H1 (cell line): ENCODE measurements around the gene LCE3E. TPM values are rescaled to one million over a fixed set of nuclear protein-coding genes. Genes with fewer than 3 reads are reported as not detected.

Source experiments
- NANOG ChIP-seq: IDR thresholded peaks from 2 replicates; pipeline ENCODE4 v1.6.1; 2011; ENCODE audit warnings: low read length, low read depth, mild to moderate bottlenecking, inconsistent platforms; ENCODE audit not compliant: insufficient read depth, poor library complexity, severe bottlenecking
- polyA plus RNA-seq, 7 experiments: library from polyadenylated mRNA; depleted of rRNA in 3 of 7; stranded (reverse) in 5 of 7; unstranded in 2 of 7; fragments of >200 nt in 5 of 7; fragments of 200-250 nt in 2 of 7; gene quantifications; 1 replicate in 5 of 7; 2 replicates in 1 of 7; 4 replicates in 1 of 7; pipeline versions ENCODE4 v1.2.1 to v1.2.3, GENCODE V29; 2011 to 2013; ENCODE audit warnings: missing spikeins in 2 of 7, mixed read lengths in 2 of 7
- small RNA-seq: library from polyadenylated mRNA; stranded (forward); fragments of <200 nt; extraction: miRNeasy Mini kit (QIAGEN cat#:217004); gene quantifications from one replicate; pipeline ENCODE3, GENCODE V24; 2013; ENCODE audit not compliant: insufficient read depth
- total RNA-seq: library from RNA; stranded (reverse); fragmentation: NEBNext Ultra II Directional; extraction: Animal tissue kit (Norgen Biotek cat#: 25700); gene quantifications from 2 replicates; pipeline ENCODE4 v1.2.1, GENCODE V29; 2021
- TF ChIP-seq, protein P1 (sequence below): IDR thresholded peaks from 2 replicates; pipeline ENCODE4 v1.6.1; 2011; ENCODE audit warnings: low read depth, mild to moderate bottlenecking, low read length; ENCODE audit not compliant: insufficient read depth

Gene LCE3E
- total and polyA plus RNA-seq, 2 of the 8 experiments (the other 6 are each of a cell fraction or from before 2014, with no cell fraction given): not detected

DNA sequence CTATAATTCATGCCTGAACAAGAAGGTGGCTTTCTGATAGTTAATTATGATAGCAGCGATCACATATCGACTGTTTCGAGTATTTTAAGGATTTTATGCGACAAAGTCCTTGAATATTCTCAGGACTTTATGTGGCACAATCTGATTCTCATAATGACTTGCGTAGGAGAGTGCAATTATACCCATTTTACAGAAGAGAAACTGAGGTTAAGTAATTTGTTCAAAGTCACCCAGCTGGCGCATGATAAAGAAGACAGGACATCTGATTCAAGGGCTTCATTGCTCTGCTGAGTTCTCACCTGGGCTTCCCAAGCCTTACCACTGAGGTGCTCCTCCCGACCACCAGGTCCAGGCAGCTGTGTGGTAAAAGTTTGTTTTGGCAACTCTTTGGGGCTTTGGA is 50.5 kb downstream of the LCE3E start (continued):
- TF ChIP-seq, protein P1, sequence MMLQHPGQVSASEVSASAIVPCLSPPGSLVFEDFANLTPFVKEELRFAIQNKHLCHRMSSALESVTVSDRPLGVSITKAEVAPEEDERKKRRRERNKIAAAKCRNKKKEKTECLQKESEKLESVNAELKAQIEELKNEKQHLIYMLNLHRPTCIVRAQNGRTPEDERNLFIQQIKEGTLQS: no peak
- no peak for TF ChIP-seq NANOG

Small RNA genes within 50 kb of the gene (small RNA-seq; reads per million reads assigned to genes)
- not detected for gene LCE3B

Other genes starting within 250 kb of the LCE3E start
- not detected in 2 replicates for gene FLG, start 241.5 kb downstream of the LCE3E start, total RNA-seq
- gene FLG, start 241.5 kb downstream of the LCE3E start, polyA plus RNA-seq (2011; rRNA removed): not detected in 2 replicates
- not detected in 2 replicates for gene FLG2, start 206.8 kb downstream of the LCE3E start, total RNA-seq
- gene FLG2, start 206.8 kb downstream of the LCE3E start, polyA plus RNA-seq (2011; rRNA removed): not detected in 2 replicates
- gene CRNN, start 152.5 kb downstream of the LCE3E start, total RNA-seq: not detected in 2 replicates
- gene CRNN, start 152.5 kb downstream of the LCE3E start, polyA plus RNA-seq (2011; rRNA removed): not detected in 2 replicates
- not detected in 2 replicates for gene LCE5A, start 56.0 kb downstream of the LCE3E start, total RNA-seq
- not detected in 2 replicates for gene LCE5A, start 56.0 kb downstream of the LCE3E start, polyA plus RNA-seq (2011; rRNA removed)
- not detected in 2 replicates for gene CRCT1, start 52.3 kb downstream of the LCE3E start, total RNA-seq
- not detected in 2 replicates for gene CRCT1, start 52.3 kb downstream of the LCE3E start, polyA plus RNA-seq (2011; rRNA removed)
- not detected in 2 replicates for gene LCE3D, start 13.7 kb upstream of the LCE3E start, total RNA-seq
- gene LCE3D, start 13.7 kb upstream of the LCE3E start, polyA plus RNA-seq (2011; rRNA removed): not detected in 2 replicates
- gene LCE3C, start 33.5 kb upstream of the LCE3E start, total RNA-seq: not detected in 2 replicates
- not detected in 2 replicates for gene LCE3C, start 33.5 kb upstream of the LCE3E start, polyA plus RNA-seq (2011; rRNA removed)
- not detected in 2 replicates for gene LCE3B, start 47.0 kb upstream of the LCE3E start, total RNA-seq
- gene LCE3B, start 47.0 kb upstream of the LCE3E start, polyA plus RNA-seq (2011; rRNA removed): not detected in 2 replicates
- not detected in 2 replicates for gene LCE3A, start 56.3 kb upstream of the LCE3E start, total RNA-seq
- not detected in 2 replicates for gene LCE3A, start 56.3 kb upstream of the LCE3E start, polyA plus RNA-seq (2011; rRNA removed)
- not detected in 2 replicates for gene LCE2D, start 96.6 kb upstream of the LCE3E start, total RNA-seq
- gene LCE2D, start 96.6 kb upstream of the LCE3E start, polyA plus RNA-seq (2011; rRNA removed): not detected in 2 replicates
- gene LCE2C, start 108.5 kb upstream of the LCE3E start, total RNA-seq: not detected in 2 replicates
- not detected in 2 replicates for gene LCE2C, start 108.5 kb upstream of the LCE3E start, polyA plus RNA-seq (2011; rRNA removed)
- not detected in 2 replicates for gene LCE2B, start 119.3 kb upstream of the LCE3E start, total RNA-seq
- gene LCE2B, start 119.3 kb upstream of the LCE3E start, polyA plus RNA-seq (2011; rRNA removed): not detected in 2 replicates
- gene LCE2A, start 131.6 kb upstream of the LCE3E start, total RNA-seq: not detected in 2 replicates
- not detected in 2 replicates for gene LCE2A, start 131.6 kb upstream of the LCE3E start, polyA plus RNA-seq (2011; rRNA removed)
- not detected in 2 replicates for gene LCE4A, start 141.4 kb upstream of the LCE3E start, total RNA-seq
- not detected in 2 replicates for gene LCE4A, start 141.4 kb upstream of the LCE3E start, polyA plus RNA-seq (2011; rRNA removed)
- gene KPRP, start 191.2 kb upstream of the LCE3E start, total RNA-seq: not detected in 2 replicates
- gene KPRP, start 191.2 kb upstream of the LCE3E start, polyA plus RNA-seq (2011; rRNA removed): not detected in 2 replicates
- not detected in 2 replicates for gene LCE1F, start 208.4 kb upstream of the LCE3E start, total RNA-seq
- not detected in 2 replicates for gene LCE1F, start 208.4 kb upstream of the LCE3E start, polyA plus RNA-seq (2011; rRNA removed)
- gene LCE1E, start 219.5 kb upstream of the LCE3E start, total RNA-seq: not detected in 2 replicates
- gene LCE1E, start 219.5 kb upstream of the LCE3E start, polyA plus RNA-seq (2011; rRNA removed): not detected in 2 replicates
- not detected in 2 replicates for gene LCE1D, start 229.9 kb upstream of the LCE3E start, total RNA-seq
- not detected in 2 replicates for gene LCE1D, start 229.9 kb upstream of the LCE3E start, polyA plus RNA-seq (2011; rRNA removed)
- not detected in 2 replicates for gene LCE1C, start 239.9 kb upstream of the LCE3E start, total RNA-seq
- not detected in 2 replicates for gene LCE1C, start 239.9 kb upstream of the LCE3E start, polyA plus RNA-seq (2011; rRNA removed)
- gene LCE1B, start 245.2 kb upstream of the LCE3E start, total RNA-seq: not detected in 2 replicates
- gene LCE1B, start 245.2 kb upstream of the LCE3E start, polyA plus RNA-seq (2011; rRNA removed): not detected in 2 replicates